KOPT-K1 (cell line): Measurements from ENCODE around the gene SH2D7.

Source experiments
- H3K27ac ChIP-seq: fragments of 200-600 bp; sonication (generic); 2 replicates; pipeline ENCODE4 v1.5.1; 2016; ENCODE audit warnings: antibody characterized with exemption, mild to moderate bottlenecking, low read depth, low read length; ENCODE audit not compliant: poor library complexity, severe bottlenecking
- H3K36me3 ChIP-seq: fragments of 200-600 bp; sonication (generic); 2 replicates; pipeline ENCODE4 v1.5.1; 2017; ENCODE audit warnings: antibody characterized with exemption, mild to moderate bottlenecking, low read length, moderate library complexity; ENCODE audit not compliant: insufficient read depth
- H3K9me3 ChIP-seq: fragments of 200-600 bp; sonication (generic); 2 replicates; pipeline ENCODE4 v1.5.1; 2017; ENCODE audit warnings: antibody characterized with exemption, low read length, mild to moderate bottlenecking; ENCODE audit not compliant: insufficient read depth, poor library complexity, severe bottlenecking

SH2D7 gene

GRCh38 chr15:78055919-78056713 is 36.2 kb upstream of the SH2D7 start:
- Histone ChIP-seq H3K27ac (peak overlapping the region; percentile 49), H3K9me3 (no peaks in the 10 kb centered on the region), H3K36me3 (peaks cover 13% of the 10 kb centered on the region)

DNA sequence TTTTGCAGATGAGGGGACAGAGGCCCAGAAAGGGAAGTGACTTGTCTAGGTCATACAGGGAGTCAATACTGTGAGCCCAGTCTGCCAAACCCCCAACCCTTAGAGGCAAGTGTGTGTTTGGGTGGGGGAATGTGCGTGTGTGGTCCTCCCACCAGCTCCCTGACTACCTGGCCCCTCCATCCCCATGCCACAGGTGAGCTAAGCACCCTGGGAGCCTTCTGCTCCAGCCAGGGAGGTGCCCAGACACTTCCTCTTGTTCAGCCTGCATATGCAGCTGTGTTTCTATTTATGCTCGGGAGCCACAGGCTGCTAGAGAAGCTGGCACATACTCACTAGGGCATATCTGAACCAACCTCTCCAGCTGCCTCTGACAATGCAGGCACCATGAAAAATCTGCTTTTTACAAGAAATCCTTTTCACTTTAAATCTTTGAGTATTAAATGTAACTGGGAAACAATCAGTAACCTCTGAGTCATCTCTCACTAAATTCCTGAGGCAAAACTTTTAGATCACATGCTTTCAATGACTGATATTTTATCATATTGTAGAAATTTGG is 35.6 kb upstream of the SH2D7 start:
- H3K27ac ChIP-seq, result peak overlapping the region; percentile 49
- H3K9me3 ChIP-seq, result no peaks in the 10 kb centered on the region

DNA sequence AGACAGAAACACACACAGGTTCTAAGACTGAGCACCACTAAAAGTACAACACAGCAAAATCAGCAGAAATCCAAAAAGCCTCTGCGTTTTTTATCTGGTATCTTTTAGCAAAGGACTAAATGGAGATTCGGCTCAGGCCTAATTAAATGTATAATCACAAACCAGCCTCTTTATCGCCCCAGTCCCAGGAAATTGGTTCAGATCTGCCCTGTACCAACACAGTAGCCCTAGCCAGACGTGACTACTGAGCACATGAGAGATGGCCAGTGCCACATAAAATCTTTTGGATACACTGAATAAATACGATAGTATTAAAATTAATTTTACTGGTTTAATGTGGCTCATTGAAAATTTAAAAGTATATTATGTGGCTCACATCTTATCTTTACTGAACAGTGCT is 34.6 kb upstream of the SH2D7 start:
- peak overlapping the region; percentile 51 for H3K27ac ChIP-seq

More for the DNA sequence above, 35.6 kb upstream of the SH2D7 start:
- peaks cover 13% of the 10 kb centered on the region for H3K36me3 ChIP-seq

GRCh38 chr15:78058401-78058935 is 33.9 kb upstream of the SH2D7 start:
- Histone ChIP-seq H3K27ac (peak overlapping the region; percentile 51), H3K9me3 (no peaks in the 10 kb centered on the region), H3K36me3 (peaks cover 6% of the 10 kb centered on the region)

More for the DNA sequence above, 34.6 kb upstream of the SH2D7 start:
- peaks cover 13% of the 10 kb centered on the region for H3K36me3 ChIP-seq
- no peaks in the 10 kb centered on the region for H3K9me3 ChIP-seq

GRCh38 chr15:78059110-78059839 is 33.1 kb upstream of the SH2D7 start:
- Histone ChIP-seq H3K27ac (peak overlapping the region; percentile 51), H3K9me3 (no peaks in the 10 kb centered on the region), H3K36me3 (no peaks in the 10 kb centered on the region)

DNA sequence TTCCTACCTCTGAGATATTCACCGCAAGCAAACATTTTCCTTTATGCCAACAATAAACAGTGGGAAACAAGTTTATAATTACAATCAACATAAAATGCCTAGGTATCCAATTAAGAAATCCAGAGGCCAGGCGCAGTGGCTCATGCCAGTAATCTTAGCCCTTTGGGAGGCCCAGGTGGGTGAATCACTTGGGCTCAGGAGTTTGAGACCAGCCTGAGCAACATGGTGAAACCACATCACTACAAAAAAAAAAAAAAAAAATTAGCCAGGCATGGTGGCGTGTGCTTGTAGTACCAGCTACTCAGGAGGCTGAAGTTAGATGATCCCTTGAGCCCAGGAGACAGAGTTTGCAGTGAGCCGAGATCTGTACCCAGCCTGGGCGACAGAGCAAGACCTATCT is 32.1 kb upstream of the SH2D7 start:
- Histone ChIP-seq H3K27ac (peak overlapping the region; percentile 51), H3K9me3 (no peaks in the 10 kb centered on the region), H3K36me3 (no peaks in the 10 kb centered on the region)

DNA sequence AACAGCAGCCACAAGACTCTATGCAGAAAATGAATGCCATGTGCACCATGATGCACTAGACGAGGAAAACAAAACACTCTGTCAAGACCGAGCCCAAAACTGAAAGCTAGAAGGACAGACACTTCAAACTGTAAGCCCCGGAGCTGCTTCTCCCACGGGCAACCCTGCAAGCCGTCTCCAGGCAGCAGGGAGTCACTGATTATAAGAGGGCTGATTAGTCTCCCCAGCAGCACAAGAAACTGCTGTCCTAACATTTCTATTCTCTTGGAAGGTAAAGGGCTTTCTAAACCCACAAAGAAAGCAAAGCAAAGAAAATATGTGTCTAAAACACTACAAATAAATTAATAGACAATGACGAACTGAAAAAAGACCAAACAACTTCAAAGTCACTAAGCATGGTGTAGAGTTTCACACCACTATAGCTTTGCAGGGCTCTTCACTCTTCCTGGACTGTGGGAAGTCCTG is 30.4 kb upstream of the SH2D7 start:
- Histone ChIP-seq H3K9me3 (no peaks in the 10 kb centered on the region), H3K36me3 (no peaks in the 10 kb centered on the region), H3K27ac (peak overlapping the region; percentile 70)

DNA sequence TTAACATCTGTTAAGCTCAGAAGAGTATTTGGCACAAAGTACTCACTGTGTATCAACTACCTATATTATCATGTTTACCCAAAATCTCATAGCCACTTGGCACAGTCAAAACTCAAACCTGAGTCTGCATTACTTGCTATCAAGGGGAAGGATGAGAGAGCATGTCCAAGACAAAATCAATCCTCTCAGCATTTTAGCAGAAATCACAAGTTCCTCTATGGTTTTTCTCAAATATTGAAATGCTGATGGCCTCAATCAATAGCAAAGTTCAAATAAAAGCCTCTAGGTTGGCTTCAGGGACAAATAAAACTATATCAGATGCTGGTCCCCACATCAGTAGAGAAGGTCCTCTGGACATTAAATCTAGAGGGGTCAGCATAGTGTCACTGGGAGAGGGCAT is 29.1 kb upstream of the SH2D7 start:
- no peaks in the 10 kb centered on the region for H3K36me3 ChIP-seq
- H3K9me3 ChIP-seq, result no peaks in the 10 kb centered on the region
- peak overlapping the region; percentile 28 for H3K27ac ChIP-seq

DNA sequence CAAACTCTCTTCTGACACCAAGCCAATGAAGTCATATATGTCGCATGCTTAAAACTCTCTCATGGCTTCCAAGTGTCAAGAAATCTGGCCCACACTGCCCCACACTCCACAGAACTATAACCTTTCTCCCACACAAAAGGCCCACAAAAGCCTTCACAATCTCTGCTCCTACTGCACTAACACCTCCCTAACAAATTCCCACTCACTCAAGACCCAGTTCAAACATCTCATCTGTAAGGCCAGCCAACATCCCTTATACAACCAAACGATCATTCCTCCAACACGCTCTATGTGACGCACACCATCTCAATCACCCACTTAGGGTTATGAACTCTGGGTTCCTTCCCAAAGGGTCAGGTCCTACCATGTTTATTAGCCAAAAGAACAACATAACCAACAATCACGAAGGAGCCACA is 28.4 kb upstream of the SH2D7 start:
- Histone ChIP-seq H3K36me3 (no peaks in the 10 kb centered on the region), H3K9me3 (no peaks in the 10 kb centered on the region), H3K27ac (peak overlapping the region; percentile 28)

DNA sequence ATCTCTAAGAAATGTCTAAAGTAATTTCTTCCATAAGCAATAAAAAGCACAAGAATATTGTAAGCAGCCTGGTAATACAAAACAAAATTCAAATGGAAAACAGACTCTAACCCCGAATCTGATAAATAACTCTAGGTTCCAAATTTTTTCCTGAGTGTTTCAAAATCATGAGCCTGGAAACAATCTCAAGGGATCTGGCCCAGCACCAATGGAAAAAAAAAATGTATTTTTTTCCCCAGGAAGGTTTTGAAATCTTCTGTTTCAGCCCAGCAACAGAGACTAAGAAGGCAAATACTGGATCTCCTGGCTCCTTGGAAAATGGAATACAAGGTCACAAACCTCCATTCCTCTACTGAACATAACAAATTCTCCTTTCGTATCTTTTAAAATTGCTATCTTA is 27.8 kb upstream of the SH2D7 start:
- Histone ChIP-seq H3K9me3 (no peaks in the 10 kb centered on the region), H3K36me3 (no peaks in the 10 kb centered on the region), H3K27ac (peak overlapping the region; percentile 81)

DNA sequence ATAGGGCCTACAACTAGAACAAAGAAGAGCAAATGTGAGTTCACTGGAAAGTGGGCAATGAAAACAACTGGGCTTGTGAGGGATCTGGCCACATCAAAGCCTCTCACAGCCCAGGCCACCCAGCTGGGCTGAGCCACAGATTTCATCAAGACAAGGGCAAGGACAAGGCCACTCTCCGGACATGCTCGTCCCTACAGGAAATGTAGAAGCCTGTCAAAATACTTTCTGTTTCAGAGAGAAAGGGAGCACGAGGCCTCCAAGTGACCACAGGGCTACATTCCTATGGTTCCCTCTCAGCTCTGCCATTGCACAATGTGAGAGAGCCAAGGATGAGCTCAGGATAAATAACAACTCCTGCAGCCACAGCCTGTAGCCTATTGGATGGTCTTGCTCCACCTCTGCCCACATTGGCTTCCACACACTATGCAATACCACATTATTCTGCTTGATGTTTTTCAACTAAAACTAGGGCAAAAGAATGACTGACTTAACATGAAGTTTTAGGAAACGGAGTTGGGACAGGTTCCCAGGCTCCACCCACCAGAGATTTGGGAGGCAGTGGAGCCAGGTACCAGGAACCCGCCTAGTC is 27.0 kb upstream of the SH2D7 start:
- Histone ChIP-seq H3K9me3 (no peaks in the 10 kb centered on the region), H3K36me3 (no peaks in the 10 kb centered on the region), H3K27ac (peak overlapping the region; percentile 81)

DNA sequence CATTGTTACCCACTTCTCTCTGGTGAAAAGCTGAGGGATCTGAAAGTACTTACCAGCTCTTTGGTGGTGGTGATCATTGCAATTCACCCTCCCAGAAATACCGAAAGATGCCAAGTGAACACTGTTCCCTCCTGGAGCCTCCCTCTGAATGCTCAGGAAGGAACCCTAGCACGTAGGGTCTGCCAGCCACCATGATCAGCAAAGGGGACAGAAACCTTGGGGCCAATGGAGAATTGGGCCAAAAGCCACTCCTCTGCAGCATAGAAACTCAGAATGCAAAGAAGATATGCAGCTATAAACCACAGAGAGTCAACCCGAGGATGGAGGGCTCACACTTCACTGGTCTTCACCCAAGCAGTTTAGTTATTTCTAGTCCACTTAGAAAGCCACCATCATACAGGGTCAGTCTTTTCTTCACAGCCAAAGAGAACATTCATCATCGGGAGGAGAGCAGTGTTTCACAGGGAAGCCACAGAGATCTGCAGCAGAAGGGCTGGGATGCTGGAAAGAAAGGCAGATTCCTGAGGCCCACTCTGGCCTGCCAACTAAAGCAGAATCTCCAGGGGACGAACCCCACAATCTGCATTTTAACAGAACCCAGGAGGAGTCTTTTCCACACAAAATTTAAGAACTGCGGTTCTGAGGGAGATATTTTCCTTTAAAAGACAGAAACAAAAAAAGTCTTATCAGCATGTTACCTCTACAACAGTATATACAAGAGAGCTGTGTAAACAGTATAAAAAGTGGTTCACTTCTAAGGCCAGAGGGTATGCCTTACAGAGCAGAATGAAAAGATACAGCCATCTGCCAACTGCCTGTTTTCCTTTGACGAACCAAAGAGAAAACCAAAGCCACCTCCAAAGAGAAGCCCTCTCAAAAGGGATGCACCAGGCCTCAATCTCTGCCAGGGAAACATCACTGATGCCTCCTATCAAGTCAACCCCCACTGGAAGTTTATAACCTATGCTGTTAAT is 26.1 kb upstream of the SH2D7 start:
- peak overlapping the region; percentile 81 for H3K27ac ChIP-seq

GRCh38 chr15:78067328-78068228 is 24.8 kb upstream of the SH2D7 start:
- peak overlapping the region; percentile 81 for H3K27ac ChIP-seq
- no peaks in the 10 kb centered on the region for H3K9me3 ChIP-seq
- peaks cover 13% of the 10 kb centered on the region; the same call in 1 of the 2 replicates for H3K36me3 ChIP-seq

More for the DNA sequence above, 26.1 kb upstream of the SH2D7 start:
- H3K9me3 ChIP-seq, result no peaks in the 10 kb centered on the region
- peaks cover under 1% of the 10 kb centered on the region; the same call in 1 of the 2 replicates for H3K36me3 ChIP-seq
